Hepatocyte (in vitro differentiated cells): Measurements from ENCODE around the gene SELENOF. TPM values are rescaled to one million over a fixed set of nuclear protein-coding genes. Genes with fewer than 3 reads are reported as not detected.

Source experiments
- DNase-seq: peaks from one replicate; pipeline ENCODE4 v3.0.0-alpha.2; 2016; ENCODE audit warnings: low spot score
- H2AFZ ChIP-seq: fragments of 200-600 bp; sonication (generic); 2 replicates; pipeline ENCODE4 v1.6.0; 2016; ENCODE audit warnings: antibody characterized with exemption, mild to moderate bottlenecking
- H3K27ac ChIP-seq: fragments of 200-600 bp; sonication (generic); 2 replicates; pipeline ENCODE4 v1.5.1; 2016; ENCODE audit warnings: mild to moderate bottlenecking
- H3K27me3 ChIP-seq: fragments of 200-600 bp; sonication (generic); 2 replicates; pipeline ENCODE4 v1.6.1; 2016
- H3K36me3 ChIP-seq: fragments of 200-600 bp; sonication (generic); replicated peaks from 2 replicates; pipeline ENCODE4 v1.5.1; 2016; ENCODE audit warnings: low read depth; ENCODE audit not compliant: insufficient read depth
- H3K4me1 ChIP-seq: fragments of 200-600 bp; sonication (generic); 2 replicates; pipeline ENCODE4 v1.5.1; 2016; ENCODE audit warnings: mild to moderate bottlenecking, moderate library complexity; ENCODE audit not compliant: insufficient read depth
- H3K4me2 ChIP-seq: fragments of 200-600 bp; sonication (generic); 2 replicates; pipeline ENCODE4 v1.6.0; 2016
- H3K4me3 ChIP-seq: fragments of 200-600 bp; sonication (generic); 2 replicates; pipeline ENCODE4 v1.5.1; 2016; ENCODE audit warnings: mild to moderate bottlenecking
- H3K79me2 ChIP-seq: fragments of 200-600 bp; sonication (generic); 2 replicates; pipeline ENCODE4 v1.6.0; 2017; ENCODE audit warnings: mild to moderate bottlenecking
- H3K9me2 ChIP-seq: fragments of 200-600 bp; sonication (generic); replicated peaks from 2 replicates; pipeline ENCODE4 v1.6.0; 2017; ENCODE audit warnings: mild to moderate bottlenecking; ENCODE audit not compliant: insufficient read depth
- H3K9me3 ChIP-seq: fragments of 200-600 bp; sonication (generic); 2 replicates; pipeline ENCODE4 v1.5.1; 2016; ENCODE audit warnings: low read depth, mild to moderate bottlenecking
- H4K20me1 ChIP-seq: fragments of 200-600 bp; sonication (generic); 2 replicates; pipeline ENCODE4 v1.6.0; 2016; ENCODE audit warnings: mild to moderate bottlenecking; ENCODE audit not compliant: insufficient read depth, poor library complexity, severe bottlenecking
- EZH2 ChIP-seq: fragments of 200-600 bp; sonication (generic); IDR thresholded peaks from 2 replicates; pipeline ENCODE4 v1.6.1; 2016; ENCODE audit warnings: antibody characterized with exemption, mild to moderate bottlenecking, borderline replicate concordance
- EZH2phosphoT487 ChIP-seq: fragments of 200-600 bp; sonication (generic); IDR thresholded peaks from one replicate; pipeline ENCODE4 v1.6.1; 2018; ENCODE audit warnings: antibody characterized with exemption, mild to moderate bottlenecking, low read depth, moderate library complexity; ENCODE audit not compliant: unreplicated experiment, severe bottlenecking
- WGBS: methylation state at CpG from one replicate; pipeline ENCODE4 v1.1.6; 2016; ENCODE audit warnings: low lambda C conversion rate; ENCODE audit errors: missing lambda C conversion rate; 5-methylcytosine and 5-hydroxymethylcytosine counted together
- polyA plus RNA-seq: library from polyadenylated mRNA; unstranded; fragments of >200 nt; fragmentation: Nextera tagmentation; extraction: Ambion mirVana; gene quantifications from 2 replicates; pipeline ENCODE4 v1.2.1, GENCODE V29; 2016
- total RNA-seq: library from RNA; depleted of rRNA; stranded (reverse); fragments of >200 nt; gene quantifications from 2 replicates; pipeline ENCODE4 v1.2.3, GENCODE V29; 2014
- TF ChIP-seq, protein P1 (sequence below): fragments of 200-600 bp; sonication (generic); IDR thresholded peaks from 2 replicates; pipeline ENCODE4 v1.5.1; 2016; ENCODE audit warnings: antibody characterized with exemption, mild to moderate bottlenecking; ENCODE audit not compliant: poor library complexity

The SELENOF gene
- total and polyA plus RNA-seq, 2 experiments from 2014 or later = 168 to 193 TPM

- 96% methylated on average over 1 of the region's 1 CpG for WGBS
- Histone ChIP-seq H3K4me3 (no peak overlapping the region), H3K79me2 (peaks cover 100% of the 10 kb centered on the region)
These were observed 13.0 kb upstream of the SELENOF start for GRCh38 chr1:86926883-86927282.

DNA sequence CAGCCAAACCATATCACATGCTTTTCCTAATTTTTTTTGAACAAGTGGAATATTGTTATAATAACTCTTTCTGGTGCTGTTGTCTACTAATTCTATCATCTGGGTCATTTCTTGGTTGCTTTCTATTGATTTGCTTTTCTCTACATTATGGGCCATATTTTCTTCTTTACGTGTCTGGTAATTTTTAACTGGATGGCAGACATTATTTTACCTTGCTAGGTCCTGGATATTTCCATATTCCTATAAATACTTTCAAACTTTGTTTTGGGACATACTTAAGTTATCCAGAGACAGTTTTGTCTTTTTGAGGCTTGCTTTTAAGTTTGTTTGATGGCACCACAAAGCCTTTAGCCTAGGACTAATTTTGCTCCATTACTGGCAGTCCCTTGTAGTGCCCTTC lies 11.8 kb upstream of the SELENOF start:
- DNase-seq = no peak
- Histone ChIP-seq H3K4me3 (no peak overlapping the region), H4K20me1 (no peaks in the 10 kb centered on the region), H3K79me2 (peaks cover 100% of the 10 kb centered on the region), H3K4me2 (no peak overlapping the region), H2AFZ (no peak overlapping the region), H3K27ac (peak overlapping the region; percentile 17), H3K9me3 (no peaks in the 10 kb centered on the region), H3K9me2 (no peaks in the 10 kb centered on the region), H3K4me1 (peaks cover 15% of the 10 kb centered on the region), H3K27me3 (no peaks in the 10 kb centered on the region), H3K36me3 (no peaks in the 10 kb centered on the region)
- TF ChIP-seq EZH2 = no peak
- TF ChIP-seq, protein P1, sequence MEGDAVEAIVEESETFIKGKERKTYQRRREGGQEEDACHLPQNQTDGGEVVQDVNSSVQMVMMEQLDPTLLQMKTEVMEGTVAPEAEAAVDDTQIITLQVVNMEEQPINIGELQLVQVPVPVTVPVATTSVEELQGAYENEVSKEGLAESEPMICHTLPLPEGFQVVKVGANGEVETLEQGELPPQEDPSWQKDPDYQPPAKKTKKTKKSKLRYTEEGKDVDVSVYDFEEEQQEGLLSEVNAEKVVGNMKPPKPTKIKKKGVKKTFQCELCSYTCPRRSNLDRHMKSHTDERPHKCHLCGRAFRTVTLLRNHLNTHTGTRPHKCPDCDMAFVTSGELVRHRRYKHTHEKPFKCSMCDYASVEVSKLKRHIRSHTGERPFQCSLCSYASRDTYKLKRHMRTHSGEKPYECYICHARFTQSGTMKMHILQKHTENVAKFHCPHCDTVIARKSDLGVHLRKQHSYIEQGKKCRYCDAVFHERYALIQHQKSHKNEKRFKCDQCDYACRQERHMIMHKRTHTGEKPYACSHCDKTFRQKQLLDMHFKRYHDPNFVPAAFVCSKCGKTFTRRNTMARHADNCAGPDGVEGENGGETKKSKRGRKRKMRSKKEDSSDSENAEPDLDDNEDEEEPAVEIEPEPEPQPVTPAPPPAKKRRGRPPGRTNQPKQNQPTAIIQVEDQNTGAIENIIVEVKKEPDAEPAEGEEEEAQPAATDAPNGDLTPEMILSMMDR = no peak
- WGBS = 96% methylated on average over 1 of the region's 1 CpG

More at GRCh38 chr1:86926883-86927282, 13.0 kb upstream of the SELENOF start:
- no peak overlapping the region for H2AFZ ChIP-seq
- H3K9me2 ChIP-seq = no peaks in the 10 kb centered on the region
- no peak for DNase-seq
- H3K27ac ChIP-seq = peak overlapping the region; percentile 17
- TF ChIP-seq EZH2 (no peak), EZH2phosphoT487 (no peak)
- TF ChIP-seq, protein P1 = no peak
- H3K4me1 ChIP-seq = peaks cover 15% of the 10 kb centered on the region
- no peak overlapping the region for H3K4me2 ChIP-seq
- H4K20me1 ChIP-seq = no peaks in the 10 kb centered on the region
- no peaks in the 10 kb centered on the region for H3K27me3 ChIP-seq
- no peaks in the 10 kb centered on the region for H3K9me3 ChIP-seq
- H3K36me3 ChIP-seq = no peaks in the 10 kb centered on the region

GRCh38 chr1:86924324-86924960 lies 10.5 kb upstream of the SELENOF start:
- Histone ChIP-seq H3K4me3 (no peak overlapping the region), H3K27ac (no peak overlapping the region), H3K36me3 (no peaks in the 10 kb centered on the region), H4K20me1 (no peaks in the 10 kb centered on the region), H3K4me2 (no peak overlapping the region), H3K27me3 (no peaks in the 10 kb centered on the region), H3K79me2 (peaks cover 100% of the 10 kb centered on the region), H3K4me1 (peaks cover 15% of the 10 kb centered on the region), H2AFZ (no peak overlapping the region), H3K9me2 (no peaks in the 10 kb centered on the region), H3K9me3 (no peaks in the 10 kb centered on the region)
- no peak for TF ChIP-seq EZH2
- TF ChIP-seq, protein P1 = no peak
- TF ChIP-seq EZH2phosphoT487 = no peak
- 97% methylated on average over 8 of the region's 8 CpGs for WGBS
- DNase-seq = no peak

DNA sequence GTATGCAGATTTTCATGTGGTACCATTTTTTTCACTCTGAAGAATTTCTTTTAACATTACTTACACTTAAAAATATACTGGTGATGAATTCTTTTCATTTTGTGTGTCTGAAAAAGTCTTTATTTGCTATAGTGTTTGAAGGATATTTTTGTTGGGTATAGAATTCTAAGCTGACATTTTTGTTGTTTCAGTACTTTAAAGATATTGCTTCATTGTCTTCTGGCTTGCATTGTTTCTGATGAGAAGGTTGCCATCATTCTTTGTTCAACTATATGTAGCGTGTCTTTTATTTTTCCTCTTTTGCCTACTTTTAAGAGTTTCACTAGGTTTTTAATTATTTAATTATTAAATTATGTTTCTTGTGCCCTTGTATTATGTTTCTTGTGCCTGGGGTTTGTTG lies 8.5 kb upstream of the SELENOF start:
- Histone ChIP-seq H4K20me1 (no peaks in the 10 kb centered on the region), H3K4me2 (no peak overlapping the region), H3K79me2 (peaks cover 100% of the 10 kb centered on the region), H3K36me3 (no peaks in the 10 kb centered on the region), H3K9me3 (no peaks in the 10 kb centered on the region), H3K27me3 (no peaks in the 10 kb centered on the region), H2AFZ (no peak overlapping the region), H3K4me3 (no peak overlapping the region), H3K9me2 (no peaks in the 10 kb centered on the region), H3K4me1 (peaks cover 9% of the 10 kb centered on the region), H3K27ac (no peak overlapping the region)
- no peak for DNase-seq
- TF ChIP-seq EZH2phosphoT487 = no peak
- no peak for TF ChIP-seq EZH2
- TF ChIP-seq, protein P1 = no peak
- WGBS = 100% methylated on average over 1 of the region's 1 CpG
